HS-27A (cell line): ENCODE data around the gene SUN2.

Experiments
- DNase-seq: peaks from one replicate; pipeline ENCODE4 v3.0.0-alpha.2; 2012; ENCODE audit warnings: low read depth, missing footprints

The SUN2 gene

DNA sequence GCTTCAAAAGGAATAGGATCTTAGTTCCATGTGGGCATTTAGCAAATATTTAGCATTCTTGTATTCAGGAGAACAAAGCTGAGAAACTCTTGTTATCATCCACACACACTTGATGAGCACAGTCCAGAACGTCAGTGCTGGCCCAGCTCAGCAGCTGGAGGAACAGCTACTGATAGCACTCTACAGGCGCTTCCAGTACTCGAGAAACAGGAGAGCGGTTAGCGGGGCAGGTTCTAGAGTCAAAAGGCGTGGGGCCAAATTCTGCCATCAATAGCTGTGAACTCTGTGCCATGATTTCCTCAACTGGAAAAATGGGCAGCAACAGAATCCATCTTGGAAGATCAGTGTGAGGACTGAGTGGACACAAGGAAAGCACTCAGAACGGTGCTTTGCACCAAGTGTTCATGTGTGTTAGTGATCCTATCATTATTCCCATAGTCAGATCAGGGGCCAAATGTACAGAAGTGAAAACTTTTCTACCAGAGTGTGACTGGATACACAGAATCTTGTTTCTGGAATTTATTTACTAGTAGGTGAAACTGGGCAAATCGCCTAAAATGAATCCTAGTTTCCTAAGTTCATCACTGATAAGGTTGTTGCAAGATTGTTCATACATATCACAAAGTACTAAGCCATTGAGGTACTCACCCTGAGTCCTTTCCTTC is 58.2 kb downstream of the SUN2 start:
- no peak for DNase-seq

GRCh38 chr22:38696606-38697424 is 59.0 kb downstream of the SUN2 start:
- DNase-seq: peak; percentile 42

DNA sequence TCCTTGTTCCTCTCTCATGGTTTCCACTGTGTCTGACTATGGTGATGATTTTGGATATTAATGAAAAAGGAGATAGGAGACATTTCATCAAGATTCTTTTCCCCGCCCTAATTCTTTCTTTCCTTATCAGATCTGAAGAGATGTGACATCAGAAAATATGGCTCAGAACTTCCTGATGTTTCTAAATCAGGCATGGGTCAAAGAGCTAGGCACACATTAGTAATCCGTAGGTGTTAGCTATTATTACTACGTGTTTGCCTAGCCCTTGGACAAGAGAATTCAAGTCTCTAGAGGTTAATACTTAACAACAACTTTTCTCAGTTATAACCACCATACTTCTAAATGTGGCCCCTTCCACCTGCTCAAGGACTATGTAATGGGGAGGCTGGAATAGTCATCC is 60.9 kb downstream of the SUN2 start:
- DNase-seq: no peak

DNA sequence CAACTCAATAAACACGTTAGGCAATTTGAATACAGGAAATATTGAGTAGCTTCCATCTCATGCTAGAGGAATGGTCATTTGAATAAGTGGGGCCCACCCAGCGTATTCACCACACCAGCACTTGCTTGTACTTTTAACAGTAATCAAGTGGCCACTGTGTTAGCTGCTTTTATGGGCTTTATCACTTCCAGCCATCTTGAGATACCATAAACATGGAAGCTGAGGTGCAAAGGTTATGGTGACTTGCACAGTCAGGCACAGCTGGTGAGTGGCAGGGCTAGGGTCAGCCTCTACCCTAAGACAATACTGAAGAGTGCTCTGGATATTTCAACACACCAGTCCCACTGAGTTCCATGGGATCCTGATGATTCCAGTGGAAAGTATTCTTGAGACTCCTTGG is 61.7 kb downstream of the SUN2 start:
- DNase-seq: no peak

- no peak for DNase-seq
Measured at GRCh38 chr22:38689651-38690050, 66.1 kb downstream of the SUN2 start.

DNA sequence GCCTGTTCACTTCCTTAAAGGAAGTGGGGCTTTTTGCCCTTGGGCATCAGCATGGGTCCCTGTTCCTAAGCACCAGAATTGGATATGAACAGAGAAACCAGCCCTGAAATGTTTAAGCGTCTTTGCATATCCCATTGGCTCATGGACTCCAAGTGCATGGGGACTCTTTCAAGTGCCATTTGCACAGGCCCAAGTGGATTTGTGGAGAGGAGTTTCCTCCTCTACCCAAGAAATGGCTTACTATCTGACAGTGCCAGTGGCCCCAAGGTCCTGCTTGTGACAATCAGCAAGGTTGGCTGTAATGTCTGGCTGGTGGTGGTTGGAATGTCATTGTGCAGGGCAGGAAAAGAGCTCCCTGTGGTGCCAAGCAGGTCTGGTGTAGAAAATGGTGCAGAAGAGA is 70.0 kb downstream of the SUN2 start:
- no peak for DNase-seq

DNA sequence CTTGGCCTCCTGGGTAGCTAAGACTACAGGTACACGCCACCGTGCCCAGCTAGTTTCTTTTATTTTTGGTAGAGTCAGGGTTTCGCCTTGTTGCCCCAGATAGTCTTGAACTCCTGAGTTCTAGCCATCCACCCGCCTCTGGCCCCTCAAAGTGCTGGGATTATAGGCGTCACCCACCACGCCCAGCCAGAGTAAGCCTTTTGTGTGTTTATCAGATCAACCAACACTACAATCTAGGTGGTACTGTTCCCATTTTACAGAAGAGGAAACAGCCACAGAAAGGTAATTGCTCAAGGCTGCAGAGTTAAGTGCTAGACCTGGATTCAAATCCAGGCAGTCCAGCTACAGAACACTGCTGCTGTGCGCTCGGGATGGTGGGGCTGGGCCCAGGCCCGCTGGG is 70.9 kb downstream of the SUN2 start:
- no peak for DNase-seq
